Ovary (tissue), 3 donors: Measurements from ENCODE around the gene RAB43.

Experiments used
- EP300 ChIP-seq: sonication (generic); formaldehyde crosslinking; IDR thresholded peaks from one replicate; pipeline ENCODE4 v1.6.1; 2017; ENCODE audit warnings: antibody characterized with exemption
- TF ChIP-seq, protein P1 (sequence below), 3 donors: fragments of 450-650 bp in 2 of 3; fragments of 200-600 bp in 1 of 3; IDR thresholded peaks; one replicate each; pipeline versions ENCODE4 v1.5.1 to v1.8.0; 2016 to 2022; ENCODE audit warnings: antibody characterized with exemption in 3 of 3, mild to moderate bottlenecking in 1 of 3
- donor health status: DM: no; HTN: no; CAD: no.

DNA sequence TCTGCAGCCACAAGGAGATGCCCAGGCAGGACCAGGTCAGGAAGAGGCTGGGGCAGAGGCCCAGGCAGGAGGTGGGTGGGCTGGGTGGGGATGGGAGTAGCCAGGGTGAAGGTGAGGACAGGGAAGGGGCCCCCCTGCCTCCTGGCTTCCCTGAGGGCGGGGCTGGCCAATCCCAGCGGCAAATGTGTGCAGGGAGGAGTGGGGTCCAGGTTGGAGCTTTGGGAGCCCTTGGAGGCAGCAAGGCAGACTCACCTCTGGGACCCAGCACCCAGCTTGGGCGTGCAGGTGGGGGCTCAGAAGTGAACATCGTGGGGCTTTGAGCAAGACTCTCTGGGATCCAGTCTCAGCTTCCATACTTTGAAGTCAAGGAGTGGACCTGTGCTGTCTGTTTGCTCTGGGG is 35.8 kb downstream of the RAB43 start:
- TF ChIP-seq, protein P1, sequence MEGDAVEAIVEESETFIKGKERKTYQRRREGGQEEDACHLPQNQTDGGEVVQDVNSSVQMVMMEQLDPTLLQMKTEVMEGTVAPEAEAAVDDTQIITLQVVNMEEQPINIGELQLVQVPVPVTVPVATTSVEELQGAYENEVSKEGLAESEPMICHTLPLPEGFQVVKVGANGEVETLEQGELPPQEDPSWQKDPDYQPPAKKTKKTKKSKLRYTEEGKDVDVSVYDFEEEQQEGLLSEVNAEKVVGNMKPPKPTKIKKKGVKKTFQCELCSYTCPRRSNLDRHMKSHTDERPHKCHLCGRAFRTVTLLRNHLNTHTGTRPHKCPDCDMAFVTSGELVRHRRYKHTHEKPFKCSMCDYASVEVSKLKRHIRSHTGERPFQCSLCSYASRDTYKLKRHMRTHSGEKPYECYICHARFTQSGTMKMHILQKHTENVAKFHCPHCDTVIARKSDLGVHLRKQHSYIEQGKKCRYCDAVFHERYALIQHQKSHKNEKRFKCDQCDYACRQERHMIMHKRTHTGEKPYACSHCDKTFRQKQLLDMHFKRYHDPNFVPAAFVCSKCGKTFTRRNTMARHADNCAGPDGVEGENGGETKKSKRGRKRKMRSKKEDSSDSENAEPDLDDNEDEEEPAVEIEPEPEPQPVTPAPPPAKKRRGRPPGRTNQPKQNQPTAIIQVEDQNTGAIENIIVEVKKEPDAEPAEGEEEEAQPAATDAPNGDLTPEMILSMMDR (IDR thresholded peaks at IDR 0.05) = no peak
- TF ChIP-seq EP300 = no peak
